ENCODE measurements around the gene BCL10. TPM values are rescaled to one million over a fixed set of nuclear protein-coding genes. Genes with fewer than 3 reads are reported as not detected.

BCL10 gene
- total RNA-seq, 2 donors from 2014 or later = 21.3 to 22.6 TPM

GRCh38 chr1:85295654-85296053, 19.2 kb upstream of the BCL10 start:
- H3K9me3 Mint-ChIP-seq = no peaks in the 10 kb centered on the region
- H3K27ac ChIP-seq (ENCODE audit: low read depth, low read length) = no peak overlapping the region
- no peaks in the 10 kb centered on the region for H3K4me1 ChIP-seq (ENCODE audit: control insufficient read depth, insufficient read depth, low read length)
- H3K27me3 ChIP-seq (ENCODE audit: control insufficient read depth, insufficient read depth, low read length, poor library complexity, severe bottlenecking) = no peaks in the 10 kb centered on the region
- H3K27ac Mint-ChIP-seq = no peak overlapping the region
- no peaks in the 10 kb centered on the region for H3K36me3 ChIP-seq (ENCODE audit: control insufficient read depth, insufficient read depth, low read length)
- no peaks in the 10 kb centered on the region for H3K27me3 Mint-ChIP-seq (ENCODE audit: insufficient read depth)
- 77 to 88% methylated on average over 2 to 4 of the region's 4 CpGs for WGBS, 2 experiments (ENCODE audit: insufficient coverage in 1 of 2, insufficient read length in 1 of 2)
- H3K4me3 ChIP-seq (ENCODE audit: low read length) = no peak overlapping the region
- no peaks in the 10 kb centered on the region for H3K9me3 ChIP-seq (ENCODE audit: control insufficient read depth, low read length)
- H3K9ac ChIP-seq (ENCODE audit: extremely low read depth, low read length, poor library complexity, severe bottlenecking) = no peak overlapping the region
- no peak overlapping the region for H3K4me3 Mint-ChIP-seq
- no peak for TF ChIP-seq CTCF (conservative IDR thresholded peaks at IDR 0.05)
- no peaks in the 10 kb centered on the region for H3K36me3 Mint-ChIP-seq (ENCODE audit: low read depth)
- DNase-seq = no peak
- peaks cover 11% of the 10 kb centered on the region for H3K4me1 Mint-ChIP-seq

GRCh38 chr1:85295006-85295431, 18.6 kb upstream of the BCL10 start:
- H3K4me3 ChIP-seq (ENCODE audit: low read length) = no peak overlapping the region
- peaks cover 11% of the 10 kb centered on the region for H3K4me1 Mint-ChIP-seq
- no peak overlapping the region for H3K27ac Mint-ChIP-seq
- H3K27me3 ChIP-seq (ENCODE audit: control insufficient read depth, insufficient read depth, low read length, poor library complexity, severe bottlenecking) = no peaks in the 10 kb centered on the region
- H3K36me3 Mint-ChIP-seq (ENCODE audit: low read depth) = no peaks in the 10 kb centered on the region
- H3K9me3 ChIP-seq (ENCODE audit: control insufficient read depth, low read length) = no peaks in the 10 kb centered on the region
- H3K36me3 ChIP-seq (ENCODE audit: control insufficient read depth, insufficient read depth, low read length) = no peaks in the 10 kb centered on the region
- 86 to 91% methylated on average over 2 to 3 of the region's 3 CpGs for WGBS, 2 experiments (ENCODE audit: insufficient coverage in 1 of 2, insufficient read length in 1 of 2)
- no peaks in the 10 kb centered on the region for H3K9me3 Mint-ChIP-seq
- no peak overlapping the region for H3K4me3 Mint-ChIP-seq
- H3K4me1 ChIP-seq (ENCODE audit: control insufficient read depth, insufficient read depth, low read length) = no peaks in the 10 kb centered on the region
- no peaks in the 10 kb centered on the region for H3K27me3 Mint-ChIP-seq (ENCODE audit: insufficient read depth)
- no peak overlapping the region for H3K9ac ChIP-seq (ENCODE audit: extremely low read depth, low read length, poor library complexity, severe bottlenecking)
- no peak overlapping the region for H3K27ac ChIP-seq (ENCODE audit: low read depth, low read length)
- TF ChIP-seq CTCF (conservative IDR thresholded peaks at IDR 0.05) = no peak
- DNase-seq = no peak

GRCh38 chr1:85290826-85291225, 14.4 kb upstream of the BCL10 start:
- Mint-ChIP-seq H3K27ac (no peak overlapping the region), H3K36me3 (ENCODE audit: low read depth) (no peaks in the 10 kb centered on the region), H3K4me3 (no peak overlapping the region), H3K27me3 (ENCODE audit: insufficient read depth) (no peaks in the 10 kb centered on the region), H3K4me1 (no peaks in the 10 kb centered on the region), H3K9me3 (no peaks in the 10 kb centered on the region)
- no peak for TF ChIP-seq CTCF (conservative IDR thresholded peaks at IDR 0.05)
- Histone ChIP-seq H3K27me3 (ENCODE audit: control insufficient read depth, insufficient read depth, low read length, poor library complexity, severe bottlenecking) (no peaks in the 10 kb centered on the region), H3K36me3 (ENCODE audit: control insufficient read depth, insufficient read depth, low read length) (no peaks in the 10 kb centered on the region), H3K9ac (ENCODE audit: extremely low read depth, low read length, poor library complexity, severe bottlenecking) (no peak overlapping the region), H3K4me1 (ENCODE audit: control insufficient read depth, insufficient read depth, low read length) (no peaks in the 10 kb centered on the region), H3K4me3 (ENCODE audit: low read length) (no peak overlapping the region), H3K9me3 (ENCODE audit: control insufficient read depth, low read length) (no peaks in the 10 kb centered on the region), H3K27ac (ENCODE audit: low read depth, low read length) (no peak overlapping the region)
- DNase-seq = no peak
- 92 to 97% methylated on average over 2 of the region's 2 CpGs for WGBS, 2 experiments (ENCODE audit: insufficient coverage in 1 of 2, insufficient read length in 1 of 2)
